Smooth muscle cell of the brain vasculature (primary cell): ENCODE measurements around the gene EARS2.
"Not testable (repeated sequence)": the region's sequence is repeated elsewhere in the genome, so short reads cannot be mapped to it uniquely, and the experiment has no call there.

Source experiments
- DNase-seq: peaks from one replicate; pipeline ENCODE4 v3.0.0-alpha.2; 2012; ENCODE audit warnings: low read depth, low spot score

EARS2 gene

DNA sequence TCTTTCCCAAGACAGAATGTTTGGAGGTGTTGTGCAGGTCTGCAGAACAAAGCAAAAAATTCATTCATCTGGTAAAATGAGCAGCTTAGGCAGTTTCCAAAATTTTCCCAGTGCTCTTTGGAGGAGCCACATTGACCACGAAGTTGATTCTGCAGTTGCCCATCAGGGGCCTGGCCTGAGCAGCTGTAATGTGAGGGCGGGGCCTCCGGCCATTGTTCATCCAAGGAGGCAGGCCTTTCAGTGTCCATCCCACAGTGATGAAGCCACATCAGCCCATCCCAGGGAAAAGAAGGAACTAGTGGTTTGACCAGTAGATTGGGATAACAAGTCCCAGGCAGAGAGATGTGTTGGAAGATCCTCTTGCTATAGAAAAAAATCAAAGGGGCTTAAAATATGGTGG, 10.5 kb upstream of the EARS2 start:
- no peak for DNase-seq

DNA sequence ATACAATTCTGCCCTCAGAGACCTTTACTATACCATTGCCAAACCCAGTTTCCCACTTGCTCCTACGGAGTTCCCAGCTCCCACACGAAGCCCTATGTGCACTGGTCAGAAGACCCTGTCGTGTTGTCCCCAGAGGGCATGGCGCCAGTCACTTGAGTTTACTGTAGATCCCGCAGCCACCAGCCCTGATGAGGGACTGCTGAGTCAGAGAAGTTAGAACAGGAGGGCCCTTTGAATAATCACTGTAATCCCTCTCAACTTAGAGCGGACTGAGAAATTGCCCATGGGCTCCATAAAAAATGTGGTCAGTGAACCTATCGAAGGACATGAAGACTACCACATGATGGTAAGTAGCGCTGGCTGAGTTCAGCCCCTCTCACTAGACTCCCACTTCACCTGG, 9.6 kb upstream of the EARS2 start:
- DNase-seq = no peak

DNA sequence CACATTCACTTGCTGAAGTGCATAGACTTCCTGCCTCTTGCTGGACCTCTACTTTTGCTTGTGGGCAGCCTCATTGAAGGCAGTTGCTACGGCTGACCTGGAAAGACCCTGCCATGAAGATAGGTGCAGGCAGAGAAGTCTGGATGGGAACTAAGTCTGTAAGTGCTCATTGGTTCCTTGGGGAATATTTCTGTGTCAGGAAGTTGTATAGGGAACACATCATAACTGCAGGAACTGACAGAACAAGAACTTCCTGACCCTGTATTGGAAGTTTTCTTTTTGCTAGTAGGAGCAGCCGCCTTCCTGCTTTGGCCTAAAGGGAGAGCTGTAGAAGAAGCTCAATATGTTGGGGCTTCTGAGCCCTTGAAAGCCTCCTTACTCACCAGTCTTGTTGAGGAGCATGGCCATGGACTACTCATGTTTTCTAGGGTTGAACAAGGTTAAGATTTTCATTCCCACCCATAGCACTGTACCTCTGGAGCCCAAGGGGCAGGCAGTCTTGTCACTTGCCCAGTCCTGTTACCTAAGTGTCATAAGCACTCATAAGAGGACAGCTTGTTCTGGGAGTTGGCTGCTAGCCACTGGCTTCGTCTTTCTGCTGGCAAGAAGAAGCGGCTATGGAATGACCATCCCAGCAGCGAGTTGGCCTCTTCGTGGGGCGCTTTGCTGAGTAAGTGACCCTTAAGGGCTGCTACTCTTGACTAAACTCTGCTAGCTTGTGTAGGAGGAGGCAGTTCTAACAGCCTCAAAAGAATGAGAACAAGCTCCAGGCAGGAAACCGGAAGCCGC, 7.6 kb upstream of the EARS2 start:
- DNase-seq = no peak

DNA sequence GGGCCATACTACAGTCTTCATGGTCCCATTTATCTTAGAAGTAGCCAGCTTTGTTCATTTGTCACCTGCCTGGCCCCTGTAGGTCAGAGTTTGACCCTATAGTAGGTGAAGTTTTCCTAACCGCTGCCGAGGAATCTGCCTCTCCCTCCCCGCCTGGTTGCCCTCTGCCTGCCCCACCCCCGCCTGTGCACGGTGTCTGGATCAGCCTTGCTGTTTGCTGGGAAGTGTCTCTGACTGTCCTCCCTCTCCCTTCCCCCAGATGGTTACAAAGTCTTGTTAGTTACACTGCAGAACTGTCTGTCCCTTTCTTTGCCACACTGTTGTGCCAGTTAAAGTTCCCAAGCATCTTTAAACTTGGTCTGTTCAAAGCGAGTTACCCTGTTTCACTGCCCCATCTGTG, 6.0 kb upstream of the EARS2 start:
- no peak for DNase-seq

DNA sequence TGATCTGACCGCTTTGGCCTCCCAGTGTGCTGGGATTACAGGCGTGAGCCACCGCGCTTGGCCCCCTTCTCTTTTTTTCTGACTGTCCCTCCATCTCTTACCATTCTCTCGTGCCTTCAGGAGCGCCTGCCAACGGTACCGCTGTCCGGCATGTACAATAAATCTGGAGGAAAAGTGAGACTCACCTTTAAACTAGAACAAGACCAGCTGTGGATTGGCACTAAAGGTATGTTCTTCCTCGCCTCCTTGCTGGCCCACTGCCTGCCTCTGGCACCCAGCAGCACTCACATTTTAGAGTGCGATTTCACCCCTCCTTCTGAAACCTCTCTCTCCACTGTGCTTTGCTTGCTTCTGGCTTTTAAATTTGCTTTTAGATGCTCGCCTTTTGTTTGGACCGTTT, 5.4 kb upstream of the EARS2 start:
- no peak for DNase-seq

- no peak for DNase-seq
Observed at GRCh38 chr16:23561586-23561985, 4.4 kb upstream of the EARS2 start.

DNA sequence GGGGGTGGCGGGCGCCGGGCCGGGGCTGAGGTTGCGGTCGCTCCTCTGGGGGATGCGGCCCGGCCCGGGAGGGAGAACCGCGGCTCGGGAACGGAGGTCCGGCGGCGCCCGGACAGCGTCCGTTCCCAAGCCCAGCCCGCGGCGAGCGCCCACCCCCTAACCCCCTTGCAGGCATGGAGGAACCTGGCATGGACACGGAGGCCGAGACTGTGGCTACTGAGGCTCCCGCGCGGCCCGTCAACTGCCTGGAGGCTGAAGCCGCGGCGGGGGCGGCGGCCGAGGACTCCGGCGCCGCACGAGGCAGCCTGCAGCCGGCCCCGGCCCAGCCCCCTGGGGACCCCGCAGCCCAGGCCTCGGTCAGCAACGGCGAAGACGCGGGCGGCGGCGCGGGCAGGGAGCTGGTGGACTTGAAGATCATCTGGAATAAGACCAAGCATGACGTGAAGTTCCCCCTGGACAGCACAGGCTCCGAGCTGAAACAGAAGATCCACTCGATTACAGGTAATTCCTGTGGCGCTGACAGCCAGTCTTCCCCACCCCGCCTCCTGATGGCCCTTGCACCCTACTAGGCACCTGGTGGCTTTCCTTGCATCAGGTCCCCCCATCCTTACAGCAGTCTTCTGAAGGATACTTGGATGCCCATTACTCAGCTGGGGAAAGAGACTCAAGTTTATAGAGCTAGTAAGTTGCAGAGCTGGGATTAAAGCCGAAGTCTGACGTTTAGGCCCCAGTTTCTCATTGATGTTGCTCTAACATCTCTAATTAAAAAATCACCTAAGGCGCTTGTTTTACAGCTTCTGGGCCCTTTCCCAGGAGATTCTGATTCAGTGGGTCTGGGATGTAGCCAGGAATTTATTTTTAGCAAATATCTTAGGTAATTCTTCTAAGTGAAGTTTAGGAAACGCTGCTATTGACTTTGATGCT, 891 bp upstream of the EARS2 start:
- no peak for DNase-seq

DNA sequence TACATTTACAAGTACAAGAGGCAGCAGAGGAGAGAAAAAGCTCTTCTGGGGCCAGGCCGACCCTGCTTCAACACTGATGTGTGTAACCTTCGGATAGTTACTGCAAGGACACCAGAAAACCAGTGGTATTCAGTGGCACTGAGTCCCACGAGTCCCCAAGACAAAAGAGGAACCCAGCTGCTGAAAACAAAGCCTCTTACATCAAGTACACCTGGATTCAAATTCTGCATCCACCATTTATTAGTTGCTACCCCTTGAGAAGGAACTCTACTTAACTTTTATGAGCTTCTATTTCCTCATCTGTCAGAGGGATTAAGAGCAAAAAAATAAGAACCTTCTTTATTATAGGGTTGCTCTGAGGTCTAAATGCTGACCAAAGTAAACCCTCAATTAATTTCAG, 2.6 kb downstream of the EARS2 start:
- DNase-seq = no peak

GRCh38 chr16:23552161-23552560, 5.0 kb downstream of the EARS2 start:
- no peak for DNase-seq

GRCh38 chr16:23549938-23550337, 7.2 kb downstream of the EARS2 start:
- DNase-seq = no peak

DNA sequence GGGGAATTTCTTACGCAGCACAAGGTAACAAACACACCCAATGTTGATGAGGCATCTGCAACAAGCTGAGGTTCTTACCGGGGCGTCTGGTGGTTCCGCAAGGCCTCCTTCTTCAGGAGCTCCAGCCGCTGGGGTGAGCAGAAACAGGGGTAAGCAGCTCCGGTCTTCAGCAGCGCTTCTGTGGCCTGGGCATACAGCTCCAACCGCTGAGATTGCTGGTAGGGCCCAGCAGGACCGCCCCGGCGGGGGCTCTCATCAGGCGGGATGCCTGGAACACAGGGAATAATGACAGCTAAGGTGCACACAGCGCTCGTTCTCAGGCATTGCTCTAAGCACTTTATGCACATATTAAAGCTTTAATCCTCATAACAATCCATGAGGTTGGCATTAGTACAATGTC, 12.7 kb downstream of the EARS2 start:
- DNase-seq = no peak

- DNase-seq = not testable (repeated sequence)
Observed at GRCh38 chr16:23540817-23541178, 16.4 kb downstream of the EARS2 start.

DNA sequence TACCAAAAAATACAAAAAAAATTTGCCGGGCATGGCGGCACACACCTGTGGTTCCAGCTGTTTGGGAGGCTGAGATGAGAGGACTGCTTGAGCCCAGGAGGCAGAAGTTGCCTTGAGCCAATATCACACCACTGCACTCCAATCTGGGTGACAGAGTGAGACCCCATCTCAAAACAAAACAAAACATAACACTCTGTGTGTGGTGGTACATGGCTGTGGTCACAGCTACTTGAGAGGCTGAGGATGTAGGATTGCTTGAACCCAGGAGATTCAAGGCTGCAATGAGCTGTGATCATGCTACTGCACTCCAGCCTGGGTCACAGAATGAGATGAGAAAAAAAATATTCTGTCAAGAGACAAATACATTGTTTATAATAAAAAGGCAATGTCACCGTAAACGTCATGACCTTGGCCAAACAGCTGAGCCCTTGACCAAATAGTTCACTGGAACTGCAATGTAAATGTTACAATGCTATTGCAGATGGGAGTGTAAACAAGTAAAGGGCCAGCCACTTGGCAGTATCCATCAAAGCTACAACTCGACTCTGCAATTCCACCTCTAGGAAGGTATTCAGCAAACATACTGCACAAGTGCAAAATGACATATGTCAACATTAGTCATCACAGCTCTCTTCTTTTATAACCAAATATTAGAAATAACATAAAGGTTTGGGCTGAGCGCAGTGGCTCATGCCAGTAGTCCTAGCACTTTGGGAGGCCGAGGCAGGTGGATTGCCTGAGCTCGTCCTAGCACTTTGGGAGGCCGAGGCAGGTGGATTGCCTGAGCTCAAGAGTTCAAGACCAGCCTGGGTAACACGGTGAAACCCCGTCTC, 16.9 kb downstream of the EARS2 start:
- no peak for DNase-seq

DNA sequence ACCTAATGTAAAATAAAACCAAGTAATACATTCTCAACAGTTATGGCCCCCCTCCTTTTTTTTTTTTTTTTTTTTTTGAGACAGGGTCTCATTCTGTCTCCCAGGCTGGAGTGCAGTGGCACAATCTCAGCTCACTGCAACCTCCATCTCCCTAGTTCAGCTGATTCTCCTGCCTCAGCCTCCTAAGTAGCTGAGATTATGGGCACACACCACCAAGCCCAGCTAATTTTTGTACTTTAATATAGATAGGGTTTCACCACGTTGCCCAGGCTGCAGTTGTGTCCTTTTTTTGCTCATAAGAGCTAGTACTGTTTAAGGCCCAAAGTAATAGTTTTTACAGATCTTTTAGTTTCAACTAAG, 18.3 kb downstream of the EARS2 start:
- no peak for DNase-seq

GRCh38 chr16:23537390-23537789, 19.8 kb downstream of the EARS2 start:
- no peak for DNase-seq

DNA sequence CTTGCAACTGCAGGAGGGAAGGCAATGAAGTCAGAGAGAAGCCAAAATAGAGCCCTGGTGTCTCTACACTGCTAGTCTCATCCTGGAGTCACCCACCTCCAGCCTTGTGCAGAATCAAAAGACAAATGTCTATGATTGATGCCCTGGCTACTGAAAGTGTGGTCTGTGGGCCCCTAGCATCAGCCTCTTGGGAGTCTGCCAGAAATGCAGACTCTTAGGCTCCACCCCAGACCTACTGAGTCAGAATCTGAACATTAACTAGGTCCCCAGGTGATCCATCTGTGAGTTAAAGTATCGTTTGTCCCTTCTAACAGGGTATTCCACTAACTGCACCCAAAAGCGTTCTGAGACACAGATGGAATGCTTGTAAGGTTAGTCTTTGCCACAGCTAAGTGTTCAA, 21.2 kb downstream of the EARS2 start:
- no peak for DNase-seq

- no peak for DNase-seq
Observed at GRCh38 chr16:23534868-23535860, 22.0 kb downstream of the EARS2 start.

DNA sequence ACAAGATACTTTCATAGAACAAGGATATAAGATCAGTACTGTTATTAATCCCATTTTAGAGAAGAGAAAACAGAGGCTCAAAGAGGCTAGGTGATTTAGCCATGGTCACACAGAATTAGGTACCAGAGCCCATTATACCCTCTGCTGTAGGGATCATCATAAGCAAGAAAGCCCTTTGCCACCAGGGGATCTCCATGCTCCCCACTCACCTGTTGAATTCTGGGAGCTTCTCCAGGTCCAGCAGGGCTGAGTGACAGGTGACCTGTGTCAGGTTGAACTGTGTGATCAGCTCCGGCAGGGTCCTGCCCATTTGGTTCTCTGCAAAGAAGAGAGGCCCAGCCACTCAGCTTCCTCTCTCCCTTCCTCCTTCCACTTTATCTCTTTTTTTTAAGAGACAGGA, 24.7 kb downstream of the EARS2 start:
- DNase-seq = no peak

- DNase-seq = no peak
Observed at GRCh38 chr16:23530062-23530461, 27.1 kb downstream of the EARS2 start.

DNA sequence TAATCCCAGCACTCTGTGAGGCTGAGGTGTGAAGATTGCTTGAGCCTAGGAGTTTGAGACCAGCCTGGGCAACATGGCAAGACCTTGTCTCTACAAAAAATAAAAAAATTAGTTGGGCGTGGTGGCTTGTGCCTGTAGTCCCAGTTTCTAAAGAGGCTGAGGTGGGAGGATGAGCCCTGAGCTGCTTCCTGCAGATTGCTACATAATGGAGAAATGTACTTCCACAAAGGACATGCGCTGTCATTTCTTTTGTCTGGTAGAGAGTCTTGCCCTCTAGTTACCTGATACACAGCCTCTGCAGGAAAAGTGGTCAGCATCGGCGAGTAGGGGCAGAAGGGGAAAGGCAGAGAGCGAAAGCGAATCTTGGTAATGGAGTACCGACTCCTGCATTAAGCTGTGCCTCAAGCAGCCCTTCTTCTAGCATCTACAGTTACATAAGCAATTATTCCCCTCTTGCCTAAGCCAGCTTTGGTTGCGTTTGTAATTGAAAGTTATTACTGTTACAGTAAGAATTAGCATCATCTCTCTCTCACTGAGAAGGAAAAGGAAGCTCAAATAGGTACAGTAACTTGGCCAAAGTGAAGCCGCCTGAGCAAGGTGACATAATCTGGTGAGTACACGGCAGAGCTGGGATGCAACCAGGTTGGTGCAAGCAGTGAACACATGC, 28.4 kb downstream of the EARS2 start:
- DNase-seq = no peak
